ENCODE data around the gene SRPX2. TPM values are rescaled to one million over a fixed set of nuclear protein-coding genes. Genes with fewer than 3 reads are reported as not detected.

The SRPX2 gene
- total RNA-seq, 4 donors from 2014 or later = 79.9 to 165 (median 109) TPM

DNA sequence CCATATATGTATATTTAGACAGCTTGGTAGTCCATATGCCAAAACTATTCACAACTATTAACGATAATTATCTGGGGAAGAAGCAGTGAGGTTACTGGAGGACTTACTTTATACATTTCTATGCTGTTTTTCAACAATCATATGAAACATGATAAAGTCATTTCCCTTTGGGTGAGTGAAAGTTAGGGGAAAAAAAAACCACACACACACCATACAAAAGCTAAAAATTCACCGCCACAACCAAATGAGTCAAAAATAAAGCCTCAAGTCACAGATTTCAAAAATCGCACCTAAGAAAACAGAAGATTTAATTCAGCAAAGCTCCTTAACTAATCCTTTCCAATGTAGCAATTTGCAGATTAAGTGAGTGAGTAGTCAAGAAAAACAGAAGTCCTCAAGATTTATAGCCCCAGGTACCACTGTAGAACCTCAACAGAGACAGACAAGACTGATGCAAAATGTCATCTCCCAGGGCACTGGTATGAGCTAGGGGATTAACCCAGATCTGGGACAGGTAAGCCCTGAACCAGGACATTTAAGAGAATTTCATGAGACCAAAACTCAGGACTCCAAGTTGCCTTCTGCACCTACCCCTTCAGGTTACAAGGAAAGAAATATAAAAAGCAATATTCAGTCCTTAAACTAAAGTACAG is 52.8 kb downstream of the SRPX2 start:
- TF ChIP-seq, protein P1, sequence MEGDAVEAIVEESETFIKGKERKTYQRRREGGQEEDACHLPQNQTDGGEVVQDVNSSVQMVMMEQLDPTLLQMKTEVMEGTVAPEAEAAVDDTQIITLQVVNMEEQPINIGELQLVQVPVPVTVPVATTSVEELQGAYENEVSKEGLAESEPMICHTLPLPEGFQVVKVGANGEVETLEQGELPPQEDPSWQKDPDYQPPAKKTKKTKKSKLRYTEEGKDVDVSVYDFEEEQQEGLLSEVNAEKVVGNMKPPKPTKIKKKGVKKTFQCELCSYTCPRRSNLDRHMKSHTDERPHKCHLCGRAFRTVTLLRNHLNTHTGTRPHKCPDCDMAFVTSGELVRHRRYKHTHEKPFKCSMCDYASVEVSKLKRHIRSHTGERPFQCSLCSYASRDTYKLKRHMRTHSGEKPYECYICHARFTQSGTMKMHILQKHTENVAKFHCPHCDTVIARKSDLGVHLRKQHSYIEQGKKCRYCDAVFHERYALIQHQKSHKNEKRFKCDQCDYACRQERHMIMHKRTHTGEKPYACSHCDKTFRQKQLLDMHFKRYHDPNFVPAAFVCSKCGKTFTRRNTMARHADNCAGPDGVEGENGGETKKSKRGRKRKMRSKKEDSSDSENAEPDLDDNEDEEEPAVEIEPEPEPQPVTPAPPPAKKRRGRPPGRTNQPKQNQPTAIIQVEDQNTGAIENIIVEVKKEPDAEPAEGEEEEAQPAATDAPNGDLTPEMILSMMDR (IDR thresholded peaks at IDR 0.05; ENCODE audit: low read depth) = no peak

- TF ChIP-seq, protein P1 (IDR thresholded peaks at IDR 0.05; ENCODE audit: low read depth) = no peak
Observed at GRCh38 chrX:100698551-100698950, 54.6 kb downstream of the SRPX2 start.

- TF ChIP-seq, protein P1 (IDR thresholded peaks at IDR 0.05; ENCODE audit: low read depth) = no peak
Observed at GRCh38 chrX:100700809-100701208, 56.8 kb downstream of the SRPX2 start.

DNA sequence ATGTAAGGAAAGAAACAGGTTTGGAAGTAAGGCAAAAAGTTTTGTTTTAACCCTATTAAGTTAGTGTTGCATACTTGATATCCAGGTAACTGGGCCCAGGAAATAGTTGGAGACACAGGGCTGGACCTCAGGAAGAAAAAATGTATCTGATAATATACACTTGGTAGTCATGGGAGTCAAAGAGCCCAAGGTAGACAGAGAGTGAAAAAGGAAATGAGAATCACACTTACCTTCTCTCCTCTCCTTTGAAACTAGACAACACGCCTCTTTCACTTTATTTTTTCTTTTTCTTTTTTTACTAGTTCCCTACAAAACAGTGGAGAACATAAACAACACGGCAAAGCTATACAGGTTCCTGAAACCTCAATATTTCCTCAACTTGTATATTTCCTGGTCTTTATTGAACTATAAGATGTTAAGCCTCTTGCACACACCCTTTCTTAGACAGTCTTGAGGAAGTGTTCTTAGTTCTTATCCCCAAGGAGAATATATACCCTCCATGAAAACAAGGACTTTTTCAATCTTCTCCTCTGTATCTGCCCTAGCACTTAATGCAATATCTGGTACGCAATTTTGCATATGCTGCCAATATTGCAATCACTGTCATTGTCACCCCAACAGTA is 60.7 kb downstream of the SRPX2 start:
- TF ChIP-seq, protein P1 (IDR thresholded peaks at IDR 0.05; ENCODE audit: low read depth) = no peak

DNA sequence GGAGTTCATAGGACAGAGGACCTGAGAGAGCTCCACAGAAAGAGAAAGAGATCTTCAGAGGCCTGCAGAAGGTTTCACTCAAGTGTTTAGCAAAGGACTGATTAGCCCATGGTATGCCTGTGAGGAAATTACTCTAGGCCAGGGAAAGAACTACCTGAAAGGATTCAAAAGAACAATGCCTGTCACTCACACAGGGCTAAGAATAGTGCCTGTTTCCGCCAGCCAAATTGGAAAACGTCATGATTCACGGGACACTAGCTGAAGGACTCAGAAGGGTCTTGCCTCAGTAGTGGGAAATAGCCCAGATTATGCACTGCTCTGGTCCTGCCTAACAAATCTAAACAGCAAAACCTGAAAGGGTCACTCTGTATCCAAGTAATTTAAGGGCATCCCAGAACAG is 66.8 kb downstream of the SRPX2 start:
- TF ChIP-seq, protein P1 (IDR thresholded peaks at IDR 0.05; ENCODE audit: low read depth) = no peak

- TF ChIP-seq, protein P1 (IDR thresholded peaks at IDR 0.05; ENCODE audit: low read depth) = no peak
Observed at GRCh38 chrX:100717363-100717762, 73.4 kb downstream of the SRPX2 start.

DNA sequence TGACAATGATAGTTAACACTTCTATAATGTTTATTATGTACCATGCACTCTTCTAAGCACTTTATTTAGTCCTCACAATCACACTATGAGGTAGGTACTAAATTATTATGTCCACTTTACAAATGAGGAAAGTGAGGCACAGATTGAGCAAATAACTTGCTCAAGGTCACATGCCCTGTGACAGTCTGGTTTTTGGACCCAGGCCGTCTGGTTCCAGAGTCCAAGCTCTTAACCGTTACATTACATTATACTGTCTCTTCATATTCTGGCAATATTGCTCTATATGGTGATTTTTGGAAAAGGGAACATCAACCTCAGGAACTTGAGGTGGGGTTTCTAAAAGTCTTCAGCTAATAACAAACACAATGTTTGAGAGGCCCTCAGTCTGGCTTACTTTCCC is 75.1 kb downstream of the SRPX2 start:
- TF ChIP-seq, protein P1 (IDR thresholded peaks at IDR 0.05; ENCODE audit: low read depth) = no peak

Data from subcutaneous adipose tissue (tissue), 4 donors.